GM13976 (cell line): ENCODE data around the gene SYCP3.
A peak's percentile ranks its signal among the peaks of the same experiment; 100 is the strongest.

ENCODE experiments used
- DNase-seq: peaks from one replicate; pipeline ENCODE4 v3.0.0; 2012; ENCODE audit warnings: low spot score
- CTCF ChIP-seq: IDR thresholded peaks from 2 replicates; pipeline ENCODE4 v1.5.1; 2012; ENCODE audit warnings: borderline replicate concordance, mild to moderate bottlenecking; ENCODE audit not compliant: insufficient read depth; ENCODE audit errors: extremely low read depth, missing control alignments, control extremely low read depth
- in situ Hi-C: fragments of 300-500 bp; cut with MboI; formaldehyde crosslinking; loops from one replicate; pipeline ENCODE4 v1.12.0; 2022; ENCODE audit warnings: low sequenced_read_pairs, mixed read lengths, inconsistent platforms; ENCODE audit not compliant: unreplicated experiment

Gene SYCP3

GRCh38 chr12:101703487-101703886, 35.8 kb downstream of the SYCP3 start:
- in situ Hi-C loops = no loop called here
- DNase-seq = no peak
- no peak for TF ChIP-seq CTCF

DNA sequence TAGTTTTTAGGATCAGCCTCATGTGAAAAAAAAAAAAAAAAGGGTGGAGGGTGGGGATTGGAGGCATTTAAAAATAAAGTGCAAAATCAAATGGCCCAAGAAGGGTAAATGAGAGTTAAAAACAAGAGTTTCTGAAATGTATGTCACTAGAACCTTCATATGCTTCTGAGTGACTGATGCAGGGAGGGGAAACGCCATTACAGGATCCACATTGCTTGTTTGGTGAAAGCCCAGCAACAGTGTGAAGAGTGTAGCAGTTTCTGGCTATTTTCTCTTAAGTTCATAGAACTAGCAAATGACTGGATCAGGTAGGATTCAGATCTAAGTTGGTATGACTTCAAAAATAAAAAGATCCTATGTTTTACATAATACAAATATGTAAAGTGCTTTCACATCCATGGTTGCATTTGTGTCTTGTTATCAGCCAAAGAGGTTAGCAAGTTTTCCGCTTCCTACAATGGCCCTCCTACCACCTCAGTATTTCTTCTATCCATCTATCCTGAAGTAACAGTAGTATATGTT, 38.9 kb downstream of the SYCP3 start:
- in situ Hi-C loops = no loop called here
- no peak for TF ChIP-seq CTCF

GRCh38 chr12:101698800-101699347, 40.4 kb downstream of the SYCP3 start:
- in situ Hi-C loops = no loop called here
- DNase-seq = peak; percentile 33
- peak; percentile 5 for TF ChIP-seq CTCF

More for the DNA sequence above, 38.9 kb downstream of the SYCP3 start:
- no peak for DNase-seq

DNA sequence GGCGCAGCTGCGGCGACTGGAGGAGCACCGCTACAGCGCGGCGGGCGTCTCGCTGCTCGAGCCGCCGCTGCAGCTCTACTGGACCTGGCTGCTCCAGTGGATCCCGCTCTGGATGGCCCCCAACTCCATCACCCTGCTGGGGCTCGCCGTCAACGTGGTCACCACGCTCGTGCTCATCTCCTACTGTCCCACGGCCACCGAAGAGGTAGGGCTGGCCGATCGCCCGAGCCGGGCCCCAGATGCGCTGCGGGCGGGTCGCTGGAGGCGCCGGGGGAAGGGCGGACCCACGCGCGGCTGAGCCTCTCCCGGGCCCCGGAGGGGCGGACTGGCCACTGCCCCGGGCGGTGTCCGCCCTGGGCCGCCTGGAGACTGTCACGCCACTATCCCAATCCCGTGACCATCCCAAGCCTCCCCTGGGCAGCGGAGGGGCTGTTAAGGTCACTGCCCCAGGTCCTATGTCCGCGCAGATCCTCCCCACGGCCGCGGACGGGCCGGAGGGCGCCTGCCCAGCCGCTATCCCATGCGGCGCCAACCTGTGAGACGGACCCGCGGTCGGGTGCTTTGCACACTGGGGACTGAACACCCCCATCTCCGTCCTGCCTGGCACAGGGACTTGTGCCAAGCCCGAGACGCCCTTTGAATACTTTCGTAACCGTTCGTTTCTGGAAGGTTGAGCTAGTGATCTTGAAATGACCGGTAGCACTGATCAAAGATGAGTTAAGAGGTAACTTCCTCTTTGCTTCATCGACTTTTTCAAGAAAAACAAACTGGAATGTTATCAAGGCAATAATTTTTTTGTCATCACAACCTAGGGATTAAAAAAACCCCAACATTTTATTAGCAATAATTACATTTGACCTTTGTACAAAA, 41.1 kb downstream of the SYCP3 start:
- in situ Hi-C loops = no loop called here
- DNase-seq = peak; percentile 78
- TF ChIP-seq CTCF = no peak

DNA sequence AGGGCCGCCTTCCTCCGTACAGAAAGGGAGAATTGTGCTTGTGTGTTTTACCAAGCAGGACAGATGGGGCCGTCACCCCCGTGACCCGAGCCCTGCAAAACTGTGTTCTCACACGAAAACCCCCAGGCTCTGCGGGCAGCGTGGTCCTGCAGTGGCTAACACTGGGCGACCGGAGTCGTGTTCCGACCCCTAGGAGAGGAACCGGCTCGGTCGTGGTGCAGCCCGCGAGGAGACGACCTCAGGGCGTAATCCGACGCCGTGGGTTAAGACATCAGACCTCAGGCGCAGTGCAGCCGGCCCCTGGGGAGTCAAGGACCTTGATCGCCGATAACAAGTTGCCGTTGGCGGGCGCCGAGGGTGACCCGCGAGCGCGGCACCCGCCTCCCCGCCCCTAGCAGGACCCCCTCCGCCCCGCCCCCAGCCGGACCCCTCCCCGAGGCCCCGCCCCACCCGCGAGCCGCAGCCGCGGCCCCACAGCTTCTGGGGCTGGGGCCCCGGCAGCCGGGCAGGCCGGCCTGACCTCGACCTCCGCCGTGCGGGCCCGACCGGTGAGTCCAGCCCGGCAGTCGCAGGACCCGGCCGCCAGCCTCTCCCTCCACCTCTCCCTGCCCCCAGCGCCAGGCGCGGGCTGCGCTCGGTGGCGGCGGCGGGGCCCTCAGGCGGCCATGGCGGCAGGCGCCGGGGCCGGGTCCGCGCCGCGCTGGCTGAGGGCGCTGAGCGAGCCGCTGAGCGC, 41.9 kb downstream of the SYCP3 start, which contains the start of gene CHPT1:
Gene CHPT1, plus strand, starts transcription at position 444 of the 733 bp plus-strand sequence. Its CDS starts 222 bp downstream, at position 666.
- in situ Hi-C loops = no loop called here
- no peak for TF ChIP-seq CTCF
- DNase-seq = peak; percentile 81
